Chondrocyte (in vitro differentiated cells): ENCODE measurements around the gene TMEM33. TPM values are rescaled to one million over a fixed set of nuclear protein-coding genes. Genes with fewer than 3 reads are reported as not detected.
A peak's percentile ranks its signal among the peaks of the same experiment; 100 is the strongest.

Source experiments
- DNase-seq: peaks from one replicate; pipeline ENCODE4 v3.0.0; 2021; ENCODE audit warnings: mixed read lengths, low spot score
- H3K27ac Mint-ChIP-seq: one replicate; pipeline ENCODE4 v1.8.0; 2021; ENCODE audit warnings: mild to moderate bottlenecking, moderate library complexity, mixed read lengths; ENCODE audit not compliant: unreplicated experiment
- H3K27me3 Mint-ChIP-seq: 2 replicates; pipeline ENCODE4 v1.8.0; 2021; ENCODE audit warnings: low read depth, mixed read lengths
- H3K36me3 Mint-ChIP-seq: 2 replicates; pipeline ENCODE4 v1.8.0; 2021; ENCODE audit warnings: low read depth, mixed read lengths
- H3K4me1 Mint-ChIP-seq: 2 replicates; pipeline ENCODE4 v1.8.0; 2021; ENCODE audit warnings: low read depth, mild to moderate bottlenecking, mixed read lengths
- H3K4me3 Mint-ChIP-seq: one replicate; pipeline ENCODE4 v1.8.0; 2021; ENCODE audit warnings: mild to moderate bottlenecking, moderate library complexity, mixed read lengths; ENCODE audit not compliant: unreplicated experiment
- H3K9me3 Mint-ChIP-seq: 2 replicates; pipeline ENCODE4 v1.8.0; 2021; ENCODE audit warnings: low read depth, mixed read lengths
- CTCF ChIP-seq: fragments of 200-600 bp; sonication (generic); IDR thresholded peaks from 2 replicates; pipeline ENCODE4 v1.5.0; 2021; ENCODE audit warnings: antibody characterized with exemption, mild to moderate bottlenecking, moderate library complexity
- total RNA-seq: library from RNA; stranded (reverse); gene quantifications from 3 replicates; pipeline ENCODE4 v1.2.1, GENCODE V29; 2021

TMEM33 gene
- total RNA-seq, 1 donor from 2014 or later: 49.9 TPM

DNA sequence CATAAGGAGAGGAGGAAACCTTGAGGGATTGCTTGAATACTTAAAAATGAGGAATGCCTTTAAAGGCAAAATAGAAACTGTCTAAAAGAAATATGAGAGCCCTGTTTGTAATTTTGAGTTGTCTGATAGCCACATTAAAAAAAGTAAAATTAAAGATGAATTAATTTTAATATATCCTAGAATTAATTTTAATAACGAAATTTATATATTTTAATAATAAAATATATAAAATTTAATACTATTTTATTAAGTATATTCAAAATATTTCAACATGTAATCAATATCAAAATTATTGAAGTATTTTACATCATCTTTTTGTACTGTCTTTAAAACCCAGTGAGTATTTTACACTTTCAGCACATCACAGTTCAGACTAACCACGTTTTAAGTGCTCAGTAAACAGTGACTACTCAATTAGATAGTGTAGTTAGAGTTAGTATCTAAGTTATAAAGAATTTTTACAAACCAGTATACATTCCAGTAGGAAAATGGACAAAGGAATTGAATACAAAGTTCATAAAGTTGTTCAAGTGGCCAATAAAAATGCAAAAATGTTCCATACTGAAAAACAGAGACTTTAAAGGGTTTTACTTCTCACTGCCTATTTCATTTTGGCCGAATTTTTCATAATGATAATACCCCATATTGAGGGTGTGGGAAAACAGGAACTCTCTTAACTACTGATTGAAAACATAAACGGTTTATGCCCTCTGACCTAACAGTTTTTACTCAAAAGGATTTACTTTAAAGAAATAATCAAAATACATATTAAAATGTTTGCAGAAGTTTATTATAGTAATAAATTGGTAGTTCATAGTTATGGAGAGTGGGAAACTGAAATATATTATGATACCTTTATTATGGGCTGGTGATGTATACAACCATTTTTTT is 58.0 kb downstream of the TMEM33 start:
- no peak for DNase-seq
- TF ChIP-seq CTCF: no peak
- H3K4me1 Mint-ChIP-seq: peaks cover 30% of the 10 kb centered on the region
- no peak overlapping the region for H3K4me3 Mint-ChIP-seq
- H3K9me3 Mint-ChIP-seq: no peaks in the 10 kb centered on the region
- H3K27ac Mint-ChIP-seq: no peak overlapping the region
- no peaks in the 10 kb centered on the region for H3K27me3 Mint-ChIP-seq
- no peaks in the 10 kb centered on the region for H3K36me3 Mint-ChIP-seq

- Mint-ChIP-seq H3K4me1 (peaks cover 24% of the 10 kb centered on the region), H3K27ac (no peak overlapping the region), H3K4me3 (no peak overlapping the region), H3K36me3 (no peaks in the 10 kb centered on the region), H3K9me3 (no peaks in the 10 kb centered on the region), H3K27me3 (no peaks in the 10 kb centered on the region)
- TF ChIP-seq CTCF: peak; percentile 40
- no peak for DNase-seq
Measured at GRCh38 chr4:41994461-41994985, 59.3 kb downstream of the TMEM33 start.

DNA sequence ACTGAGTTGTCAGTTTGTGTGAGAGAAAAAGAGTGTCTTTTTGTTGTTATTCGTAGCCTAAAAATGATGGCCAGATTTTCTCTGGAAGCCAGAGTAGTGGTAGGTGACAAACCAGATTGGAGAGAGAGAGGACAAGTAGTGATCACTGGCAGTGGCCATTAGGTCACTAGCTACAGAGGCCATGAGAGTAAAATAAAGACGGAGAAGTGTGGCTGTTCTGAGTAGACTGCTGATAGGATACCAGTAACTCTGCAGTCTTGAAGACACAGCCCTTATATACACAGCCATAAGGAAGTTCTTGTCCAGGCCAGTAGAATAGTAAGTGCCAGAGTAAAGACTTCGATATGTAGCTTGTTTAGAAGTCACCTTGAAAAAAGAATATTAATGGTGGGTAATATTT is 62.8 kb downstream of the TMEM33 start:
- Mint-ChIP-seq H3K27me3 (no peaks in the 10 kb centered on the region), H3K9me3 (no peaks in the 10 kb centered on the region), H3K4me1 (peaks cover 3% of the 10 kb centered on the region), H3K4me3 (no peak overlapping the region), H3K27ac (no peak overlapping the region), H3K36me3 (peaks cover under 1% of the 10 kb centered on the region)
- no peak for DNase-seq
- no peak for TF ChIP-seq CTCF

- Mint-ChIP-seq H3K27ac (no peak overlapping the region), H3K36me3 (peaks cover 7% of the 10 kb centered on the region), H3K4me1 (peaks cover 10% of the 10 kb centered on the region), H3K9me3 (no peaks in the 10 kb centered on the region), H3K27me3 (no peaks in the 10 kb centered on the region), H3K4me3 (no peak overlapping the region)
- no peak for TF ChIP-seq CTCF
- no peak for DNase-seq
Measured at GRCh38 chr4:41999321-41999720, 64.1 kb downstream of the TMEM33 start.

- Mint-ChIP-seq H3K36me3 (peaks cover 13% of the 10 kb centered on the region), H3K9me3 (no peaks in the 10 kb centered on the region), H3K27me3 (no peaks in the 10 kb centered on the region), H3K4me1 (peaks cover 6% of the 10 kb centered on the region), H3K4me3 (no peak overlapping the region), H3K27ac (no peak overlapping the region)
- no peak for TF ChIP-seq CTCF
- no peak for DNase-seq
Measured at GRCh38 chr4:42008011-42008786, 73.0 kb downstream of the TMEM33 start.
